HCT116 (cell line): ENCODE results near the gene IBA57.

Experiments
- CEBPB ChIP-seq: IDR thresholded peaks from 2 replicates; pipeline ENCODE4 v1.6.1; 2012; ENCODE audit warnings: low read depth
- CTCF ChIP-seq, 3 experiments: fragments of 200-600 bp in 1 of 3; sonication (generic) in 1 of 3; IDR thresholded peaks in 2 of 3; conservative IDR thresholded peaks in 1 of 3; 2 replicates each; pipeline ENCODE4 v1.5.1; 2012 to 2017; ENCODE audit warnings: low read depth in 2 of 3, low read length in 2 of 3, antibody characterized with exemption in 1 of 3, borderline replicate concordance in 1 of 3, control low read depth in 1 of 3, mild to moderate bottlenecking in 1 of 3, mixed read lengths in 1 of 3, mixed run types in 1 of 3, moderate library complexity in 1 of 3; ENCODE audit not compliant: insufficient read depth in 1 of 3
- EZH2 ChIP-seq: fragments of 200-600 bp; sonication (generic); IDR thresholded peaks from 2 replicates; pipeline ENCODE4 v1.6.1; 2017; ENCODE audit warnings: antibody characterized with exemption, mixed run types
- POLR2A ChIP-seq: IDR thresholded peaks from 2 replicates; pipeline ENCODE4 v1.7.0; 2011; ENCODE audit warnings: borderline replicate concordance; ENCODE audit not compliant: insufficient read depth, insufficient read length; ENCODE audit errors: extremely low read depth
- POLR2AphosphoS5 ChIP-seq: IDR thresholded peaks from 2 replicates; pipeline ENCODE4 v1.6.1; 2011; ENCODE audit warnings: mild to moderate bottlenecking, low read depth, low read length, moderate library complexity
- RAD21 ChIP-seq: IDR thresholded peaks from 2 replicates; pipeline ENCODE4 v1.6.1; 2012; ENCODE audit warnings: low read depth, mild to moderate bottlenecking
- ZNF274 ChIP-seq: fragments of 200-500 bp; sonication (Bioruptor generic); IDR thresholded peaks from 2 replicates; pipeline ENCODE4 v1.6.1; 2014; ENCODE audit warnings: mild to moderate bottlenecking, low read depth, low read length, inconsistent platforms

DNA sequence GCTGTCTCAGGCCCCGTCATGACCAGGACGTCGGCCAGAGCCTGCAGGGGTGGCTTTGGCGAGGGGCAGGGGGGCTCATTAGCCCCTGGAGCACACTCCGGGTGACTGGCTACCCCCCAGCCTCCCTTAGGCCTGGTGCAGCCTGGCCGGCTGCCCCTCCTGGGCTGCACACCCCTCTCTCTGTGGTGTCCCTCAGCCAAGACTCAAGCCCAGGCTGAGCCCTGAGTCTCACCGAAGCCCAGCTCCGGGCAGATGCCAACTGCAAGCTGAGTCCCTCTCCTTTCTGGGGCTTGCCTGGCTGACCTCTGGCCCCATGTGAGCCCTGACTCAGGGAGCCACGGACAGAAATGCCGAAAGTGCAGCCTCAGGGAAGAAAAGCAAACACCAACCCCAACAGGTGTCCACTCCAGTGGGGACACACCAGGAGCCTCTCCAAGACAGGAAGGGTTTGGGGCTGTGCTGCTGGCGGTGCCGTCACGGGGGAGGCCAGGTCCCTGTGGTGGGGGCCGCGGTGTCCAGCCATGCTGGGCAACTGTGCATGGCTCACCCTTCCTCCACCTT lies 5.3 kb upstream of the IBA57 start:
- no peak for TF ChIP-seq CTCF (IDR thresholded peaks at IDR 0.05 in 2 of 3, conservative IDR thresholded peaks at IDR 0.05 in 1 of 3; ENCODE audit: borderline replicate concordance in 1 of 3, insufficient read depth in 1 of 3, low read depth in 2 of 3, low read length in 2 of 3)
- TF ChIP-seq RAD21 = no peak
- no peak for TF ChIP-seq ZNF274
- no peak for TF ChIP-seq POLR2AphosphoS5
- TF ChIP-seq EZH2 = no peak
- no peak for TF ChIP-seq CEBPB
- no peak for TF ChIP-seq POLR2A
